NCI-H510A (cell line): Measurements from ENCODE around the gene RETREG2.

ENCODE experiments used
- DNase-seq: peaks from one replicate; lab custom pipeline; 2025; lab: John Stamatoyannopoulos, UW

The RETREG2 gene

GRCh38 chr2:219169930-219170654 lies 8.0 kb upstream of the RETREG2 start, which contains the start of gene SLC23A3:
TSS of gene SLC23A3 (minus strand) at chr2:219170029. CDS start at chr2:219169984, 45 bp downstream.
- DNase-seq: no peak

DNA sequence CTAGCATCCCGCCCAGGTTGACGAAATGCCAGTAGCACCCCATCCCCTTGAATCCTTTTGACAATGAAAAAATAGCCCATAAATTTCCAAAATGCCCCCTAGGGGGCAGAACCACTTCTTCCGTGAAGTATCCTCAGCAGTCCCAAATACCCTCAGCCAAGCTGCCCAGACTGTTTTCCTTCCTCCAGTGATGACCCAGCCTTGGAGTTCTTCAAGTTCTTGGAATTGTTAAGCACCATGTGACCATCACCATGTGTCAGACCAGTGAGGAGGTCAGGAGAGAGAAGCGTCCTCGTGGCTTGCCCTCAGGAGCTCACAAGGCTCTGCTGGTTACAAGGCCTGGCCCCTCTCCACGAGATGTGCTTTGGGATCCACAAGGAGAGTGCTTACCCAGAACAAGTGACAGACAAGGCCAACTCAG lies 6.8 kb upstream of the RETREG2 start:
- DNase-seq: no peak

- no peak for DNase-seq
These were observed 5.6 kb upstream of the RETREG2 start for GRCh38 chr2:219172231-219173154.

GRCh38 chr2:219173176-219173575 lies 4.9 kb upstream of the RETREG2 start:
- DNase-seq: no peak

GRCh38 chr2:219174146-219174545 lies 3.9 kb upstream of the RETREG2 start:
- DNase-seq: no peak

GRCh38 chr2:219174801-219175200 lies 3.3 kb upstream of the RETREG2 start:
- DNase-seq: no peak

DNA sequence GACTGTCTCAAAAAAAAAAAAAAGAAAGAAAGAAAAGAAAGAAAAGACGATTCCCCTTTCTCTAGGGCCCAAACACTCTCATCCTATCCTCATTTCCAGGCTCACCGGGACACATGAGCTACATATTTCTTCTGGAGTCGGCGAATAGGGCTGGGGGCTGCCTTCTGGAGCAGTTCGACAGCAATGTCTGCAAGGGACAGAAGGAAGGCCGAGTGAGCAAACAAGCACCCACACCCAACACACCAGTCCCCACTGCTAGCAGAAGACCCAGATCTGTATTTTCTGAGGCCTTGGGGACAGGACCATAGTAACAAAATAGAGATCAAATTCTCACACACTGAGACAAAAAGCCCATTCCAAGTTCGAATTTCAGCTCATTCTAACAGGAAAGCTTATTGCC lies 2.6 kb upstream of the RETREG2 start:
- DNase-seq: no peak

DNA sequence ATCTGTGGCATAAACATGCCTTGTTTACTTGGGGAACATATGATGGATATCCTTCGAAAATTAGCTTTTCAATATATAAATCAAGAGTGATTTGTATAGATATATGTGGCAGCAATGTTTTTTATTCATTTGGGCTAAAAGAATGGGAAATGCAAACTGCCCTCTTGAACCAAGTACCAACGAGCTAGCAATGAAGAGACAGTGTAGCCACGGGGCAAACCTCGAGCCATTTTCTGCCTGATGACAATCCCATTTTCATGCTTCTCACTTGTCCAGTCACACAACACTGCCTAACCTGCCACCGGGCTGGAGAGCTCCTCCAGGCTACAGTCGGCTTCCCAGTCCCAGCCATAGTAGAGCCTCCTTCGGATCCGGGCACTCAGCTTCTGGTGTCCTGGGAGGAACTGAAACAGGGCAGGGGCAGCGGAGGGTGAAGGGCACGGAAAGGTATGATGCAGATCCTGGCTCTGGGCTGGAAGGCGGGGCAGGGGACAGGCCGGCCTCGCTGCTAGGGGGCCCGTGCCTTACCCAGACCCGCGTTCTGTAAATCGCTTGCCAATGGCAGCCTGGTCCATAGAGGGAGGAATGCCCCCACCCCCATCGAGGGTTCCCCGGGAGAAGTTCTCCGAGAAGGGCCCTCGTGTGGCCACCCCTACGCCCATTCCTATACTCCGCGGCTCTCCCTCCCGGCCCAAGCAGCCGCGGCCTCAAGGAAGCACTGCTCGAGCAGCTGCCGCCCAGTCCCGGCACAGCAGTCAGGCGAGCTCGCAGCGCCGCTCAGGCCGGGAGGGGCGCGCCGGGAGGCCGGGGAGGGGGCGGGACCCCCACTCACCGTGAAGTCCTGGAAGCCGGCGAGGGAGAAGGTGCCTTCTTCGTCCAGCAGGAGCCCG lies 1.9 kb upstream of the RETREG2 start:
- peak; percentile 61 for DNase-seq

- peak; percentile 92 for DNase-seq
These were observed 1.1 kb upstream of the RETREG2 start, which contains the start of gene CNPPD1 for GRCh38 chr2:219176818-219177551. TSS of gene CNPPD1 (minus strand) at chr2:219176925. CDS start at chr2:219176828, 97 bp downstream.

- peak; percentile 37 for DNase-seq
These were observed 501 bp downstream of the RETREG2 start for GRCh38 chr2:219178377-219179175.

GRCh38 chr2:219179601-219180465 lies 1.8 kb downstream of the RETREG2 start:
- DNase-seq: no peak

DNA sequence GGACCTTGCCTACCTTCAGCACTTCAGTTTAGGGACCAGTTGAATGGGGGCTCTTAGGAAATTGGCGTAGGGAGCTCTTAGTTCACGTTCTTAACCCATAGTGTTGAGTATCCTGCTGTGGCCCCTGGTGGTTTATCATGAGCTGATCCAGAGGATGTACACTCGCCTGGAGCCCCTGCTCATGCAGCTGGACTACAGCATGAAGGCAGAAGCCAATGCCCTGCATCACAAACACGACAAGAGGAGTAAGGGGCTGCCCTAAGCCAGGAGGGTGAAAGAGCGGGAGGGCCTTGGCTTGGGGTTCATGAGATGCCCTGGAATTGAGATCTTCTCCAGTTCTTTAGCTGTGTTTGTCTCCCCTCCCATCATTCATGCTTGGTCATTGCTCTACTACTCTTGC lies 2.9 kb downstream of the RETREG2 start:
- no peak for DNase-seq

- DNase-seq: no peak
These were observed 3.5 kb downstream of the RETREG2 start for GRCh38 chr2:219181531-219181930.

DNA sequence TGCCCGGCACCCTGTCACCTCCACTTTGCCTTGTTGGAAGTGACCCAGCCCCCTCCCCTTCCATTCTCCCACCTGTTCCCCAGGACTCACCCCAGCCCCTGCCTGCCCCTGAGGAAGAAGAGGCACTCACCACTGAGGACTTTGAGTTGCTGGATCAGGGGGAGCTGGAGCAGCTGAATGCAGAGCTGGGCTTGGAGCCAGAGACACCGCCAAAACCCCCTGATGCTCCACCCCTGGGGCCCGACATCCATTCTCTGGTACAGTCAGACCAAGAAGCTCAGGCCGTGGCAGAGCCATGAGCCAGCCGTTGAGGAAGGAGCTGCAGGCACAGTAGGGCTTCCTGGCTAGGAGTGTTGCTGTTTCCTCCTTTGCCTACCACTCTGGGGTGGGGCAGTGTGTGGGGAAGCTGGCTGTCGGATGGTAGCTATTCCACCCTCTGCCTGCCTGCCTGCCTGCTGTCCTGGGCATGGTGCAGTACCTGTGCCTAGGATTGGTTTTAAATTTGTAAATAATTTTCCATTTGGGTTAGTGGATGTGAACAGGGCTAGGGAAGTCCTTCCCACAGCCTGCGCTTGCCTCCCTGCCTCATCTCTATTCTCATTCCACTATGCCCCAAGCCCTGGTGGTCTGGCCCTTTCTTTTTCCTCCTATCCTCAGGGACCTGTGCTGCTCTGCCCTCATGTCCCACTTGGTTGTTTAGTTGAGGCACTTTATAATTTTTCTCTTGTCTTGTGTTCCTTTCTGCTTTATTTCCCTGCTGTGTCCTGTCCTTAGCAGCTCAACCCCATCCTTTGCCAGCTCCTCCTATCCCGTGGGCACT lies 4.5 kb downstream of the RETREG2 start:
- no peak for DNase-seq

- DNase-seq: no peak
These were observed 5.2 kb downstream of the RETREG2 start for GRCh38 chr2:219183151-219183772.

- no peak for DNase-seq
These were observed 6.0 kb downstream of the RETREG2 start for GRCh38 chr2:219184121-219184520.

- DNase-seq: no peak
These were observed 8.8 kb downstream of the RETREG2 start for GRCh38 chr2:219186754-219187456.
